GM19395 (cell line): ENCODE data around the gene RREB1.
A peak's percentile ranks its signal among the peaks of the same experiment; 100 is the strongest.

Experiments used
- ATAC-seq: cut with Tn5 transposase; IDR thresholded peaks from one replicate; pipeline ENCODE4 v1.9.1; 2021; ENCODE audit warnings: mild to moderate bottlenecking, moderate library complexity; ENCODE audit not compliant: unreplicated experiment

The RREB1 gene

GRCh38 chr6:7189101-7189758 lies 81.5 kb downstream of the RREB1 start:
- ATAC-seq, result no peak

GRCh38 chr6:7190791-7191190 lies 83.0 kb downstream of the RREB1 start:
- ATAC-seq, result no peak

- no peak for ATAC-seq
Observed at GRCh38 chr6:7193122-7193521, 85.4 kb downstream of the RREB1 start.

GRCh38 chr6:7194657-7195056 lies 86.9 kb downstream of the RREB1 start:
- no peak for ATAC-seq

- no peak for ATAC-seq
Observed at GRCh38 chr6:7195339-7196018, 87.7 kb downstream of the RREB1 start.

- ATAC-seq, result no peak
Observed at GRCh38 chr6:7196019-7196402, 88.2 kb downstream of the RREB1 start.

- ATAC-seq, result no peak
Observed at GRCh38 chr6:7196685-7197283, 89.0 kb downstream of the RREB1 start.

GRCh38 chr6:7197747-7198146 lies 90.0 kb downstream of the RREB1 start:
- ATAC-seq, result no peak

- no peak for ATAC-seq
Observed at GRCh38 chr6:7198833-7199800, 91.4 kb downstream of the RREB1 start.

- ATAC-seq, result no peak
Observed at GRCh38 chr6:7200598-7201443, 93.1 kb downstream of the RREB1 start.

- ATAC-seq, result no peak
Observed at GRCh38 chr6:7201444-7201731, 93.6 kb downstream of the RREB1 start.

- ATAC-seq, result peak; percentile 97
Observed at GRCh38 chr6:7201732-7202541, 94.2 kb downstream of the RREB1 start.

- no peak for ATAC-seq
Observed at GRCh38 chr6:7202950-7203349, 95.2 kb downstream of the RREB1 start.

GRCh38 chr6:7203939-7204338 lies 96.2 kb downstream of the RREB1 start:
- no peak for ATAC-seq

- no peak for ATAC-seq
Observed at GRCh38 chr6:7204726-7205125, 97.0 kb downstream of the RREB1 start.

- ATAC-seq, result no peak
Observed at GRCh38 chr6:7207720-7208119, 100.0 kb downstream of the RREB1 start.

- no peak for ATAC-seq
Observed at GRCh38 chr6:7213416-7213815, 105.7 kb downstream of the RREB1 start.

- no peak for ATAC-seq
Observed at GRCh38 chr6:7214468-7214867, 106.7 kb downstream of the RREB1 start.

- ATAC-seq, result no peak
Observed at GRCh38 chr6:7215131-7215530, 107.4 kb downstream of the RREB1 start.

GRCh38 chr6:7215798-7216231 lies 108.1 kb downstream of the RREB1 start:
- ATAC-seq, result peak; percentile 71
